NOMO-1 treated with dmso at 0.1 percent for 144 hours (cell line): ENCODE results near the gene RABAC1.
"Not testable (repeated sequence)": the region's sequence is repeated elsewhere in the genome, so short reads cannot be mapped to it uniquely, and the experiment has no call there.

Experiments
- DNase-seq: peaks from one replicate; lab custom pipeline; 2025; ENCODE audit not compliant: unreplicated experiment; lab: John Stamatoyannopoulos, UW

The RABAC1 gene

GRCh38 chr19:41959056-41960053 is at the start of gene RABAC1:
Gene RABAC1 (minus strand): TSS chr19:41959321. CDS start chr19:41959292, 29 bp downstream.
- DNase-seq, result peak; percentile 88

GRCh38 chr19:42006569-42006968 is 47.4 kb upstream of the RABAC1 start:
- no peak for DNase-seq

GRCh38 chr19:42005504-42005903 is 46.4 kb upstream of the RABAC1 start:
- no peak for DNase-seq

- no peak for DNase-seq
These were observed 44.6 kb upstream of the RABAC1 start for GRCh38 chr19:42003506-42004294.

- no peak for DNase-seq
These were observed 40.7 kb upstream of the RABAC1 start for GRCh38 chr19:41999878-42000208.

- DNase-seq, result no peak
These were observed 40.2 kb upstream of the RABAC1 start for GRCh38 chr19:41999071-41999877.

GRCh38 chr19:41998246-41999020 is 39.3 kb upstream of the RABAC1 start:
- no peak for DNase-seq

- DNase-seq, result no peak
These were observed 38.7 kb upstream of the RABAC1 start for GRCh38 chr19:41997851-41998229.

- no peak for DNase-seq
These were observed 38.2 kb upstream of the RABAC1 start for GRCh38 chr19:41997121-41997850.

GRCh38 chr19:41995959-41996797 is 37.1 kb upstream of the RABAC1 start:
- DNase-seq, result no peak

GRCh38 chr19:41994994-41995958 is 36.2 kb upstream of the RABAC1 start:
- no peak for DNase-seq

GRCh38 chr19:41994521-41994971 is 35.4 kb upstream of the RABAC1 start:
- no peak for DNase-seq

- peak; percentile 59 for DNase-seq
These were observed 34.7 kb upstream of the RABAC1 start, which contains the start of gene ATP1A3 for GRCh38 chr19:41993612-41994483. Gene ATP1A3 (minus strand): TSS chr19:41994230. CDS start chr19:41994076, 154 bp downstream.

GRCh38 chr19:41991925-41992569 is 32.9 kb upstream of the RABAC1 start:
- DNase-seq, result not testable (repeated sequence)

GRCh38 chr19:41991025-41991424 is 31.9 kb upstream of the RABAC1 start:
- no peak for DNase-seq

GRCh38 chr19:41990615-41991014 is 31.5 kb upstream of the RABAC1 start:
- no peak for DNase-seq
